ENCODE data around the gene ERO1B. TPM values are rescaled to one million over a fixed set of nuclear protein-coding genes. Genes with fewer than 3 reads are reported as not detected.
"Not testable (repeated sequence)": the region's sequence is repeated elsewhere in the genome, so short reads cannot be mapped to it uniquely, and the experiment has no call there.

ERO1B gene, protein sequence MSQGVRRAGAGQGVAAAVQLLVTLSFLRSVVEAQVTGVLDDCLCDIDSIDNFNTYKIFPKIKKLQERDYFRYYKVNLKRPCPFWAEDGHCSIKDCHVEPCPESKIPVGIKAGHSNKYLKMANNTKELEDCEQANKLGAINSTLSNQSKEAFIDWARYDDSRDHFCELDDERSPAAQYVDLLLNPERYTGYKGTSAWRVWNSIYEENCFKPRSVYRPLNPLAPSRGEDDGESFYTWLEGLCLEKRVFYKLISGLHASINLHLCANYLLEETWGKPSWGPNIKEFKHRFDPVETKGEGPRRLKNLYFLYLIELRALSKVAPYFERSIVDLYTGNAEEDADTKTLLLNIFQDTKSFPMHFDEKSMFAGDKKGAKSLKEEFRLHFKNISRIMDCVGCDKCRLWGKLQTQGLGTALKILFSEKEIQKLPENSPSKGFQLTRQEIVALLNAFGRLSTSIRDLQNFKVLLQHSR
- total RNA-seq: 10 to 100 TPM in 3 of 9 donors, 1 to 10 TPM in 6; 6.1 to 11.4 (median 6.9) TPM
- polyA plus RNA-seq: 10 to 100 TPM in 1 of 2 donors, 1 to 10 TPM in 1; 3.6 to 13.9 TPM
- long read RNA-seq, donor 1, partial matches to known transcripts: 0 of 6 reads
- long read RNA-seq, donor 1, other reads (novel, unspliced or antisense): 6 of 6 reads
- long read RNA-seq, donor 2, partial matches to known transcripts: 0 of 8 reads
- long read RNA-seq, donor 2, other reads (novel, unspliced or antisense): 8 of 8 reads
- long read RNA-seq, donor 3, partial matches to known transcripts: 1 of 7 reads
- long read RNA-seq, donor 3, other reads (novel, unspliced or antisense): 6 of 7 reads

GRCh38 chr1:236281654-236282424 lies at the start of gene ERO1B:
TSS of gene ERO1B (minus strand) at chr1:236281958. CDS start at chr1:236281783, 175 bp downstream.
- peak within 1 kb of the TSS; percentile 43 to 91 (median 85) for H3K27ac ChIP-seq
- peak within 1 kb of the TSS; percentile 80 to 100 (median 94) for H3K4me3 ChIP-seq
- WGBS, 4 donors: 0 to 2% (median 0%) methylated on average over 5 to 81 of the region's 81 CpGs
- H3K4me1 ChIP-seq: peaks cover 0 to 18% (median 6%) of the 10 kb centered on the region in 12 donors
- peak in 2 of 12 donors; percentile 8 to 27 for TF ChIP-seq CTCF (IDR thresholded peaks at IDR 0.05)
- peak; percentile 88 to 99 for TF ChIP-seq POLR2A (IDR thresholded peaks at IDR 0.05)
- H3K27me3 ChIP-seq: peaks cover 0 to 6% (median 0%) of the 10 kb centered on the region in 9 donors
- intact Hi-C loops (cut with DNase I): loop anchor here in 6 of 10 donors (2.0 to 10.0 kb wide), 9 partner anchors 137 to 777 kb away; partner anchors contain the start of genes GPR137B (in 2 of the 6), B3GALNT2 (in 1 of the 6), LGALS8 (in 1 of the 6) and MTR (in 1 of the 6)
- no peaks in the 10 kb centered on the region for H3K36me3 ChIP-seq
- H3K9me3 ChIP-seq: no peaks in the 10 kb centered on the region
- ATAC-seq: peak; percentile 98 to 100 (median 100)
- DNase-seq: peak; percentile 97 to 99 (median 98)

DNA sequence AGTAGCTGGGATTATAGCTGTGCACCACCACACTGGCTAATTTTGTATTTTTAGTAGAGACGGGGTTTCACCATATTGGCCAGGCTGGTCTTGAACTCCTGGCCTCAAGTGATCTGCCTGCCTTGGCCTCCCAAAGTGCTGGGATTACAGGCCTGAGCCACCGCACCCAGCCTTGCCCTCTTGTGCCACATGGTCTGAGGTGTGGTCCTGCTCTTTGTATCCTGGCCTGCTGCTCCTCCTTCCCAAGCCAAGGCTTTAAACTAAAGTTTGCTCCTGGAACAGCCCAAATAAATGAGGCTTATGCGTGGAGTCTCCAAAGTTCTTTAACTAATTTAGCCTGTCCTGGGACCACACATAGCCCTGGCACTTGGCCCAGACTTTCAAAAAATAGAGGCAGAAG lies 49.7 kb upstream of the ERO1B start:
- ATAC-seq; H3K36me3 ChIP-seq; H3K27me3 ChIP-seq; H3K27ac ChIP-seq; DNase-seq; H3K9me3 ChIP-seq; H3K4me3 ChIP-seq; intact Hi-C loops (cut with DNase I); H3K4me1 ChIP-seq: not testable (repeated sequence)
- WGBS, 4 donors: 86 to 92% (median 88%) methylated on average over 2 to 3 of the region's 3 CpGs

DNA sequence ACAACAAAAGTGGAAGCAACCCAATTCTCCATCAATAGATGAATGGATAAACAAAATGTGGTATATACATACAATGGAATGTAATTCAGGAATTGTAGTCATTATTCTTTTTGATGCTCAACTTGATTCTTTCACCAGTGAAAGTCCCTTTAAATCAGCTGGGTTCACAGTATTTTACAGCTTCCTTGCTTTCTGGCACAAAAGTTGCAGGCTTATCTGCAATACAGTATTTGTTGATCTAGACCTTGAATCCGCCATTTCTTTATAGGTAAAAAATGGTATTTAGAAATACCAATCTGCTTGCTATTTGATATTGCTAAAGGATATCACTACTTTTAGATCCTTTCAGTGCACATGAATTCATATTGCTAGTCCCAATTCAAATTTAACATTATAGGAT lies 44.7 kb upstream of the ERO1B start:
- TF ChIP-seq POLR2A (IDR thresholded peaks at IDR 0.05) (no peak), CTCF (IDR thresholded peaks at IDR 0.05) (no peak)

GRCh38 chr1:236325567-236325966 lies 43.8 kb upstream of the ERO1B start:
- Histone ChIP-seq H3K4me3 (no peak overlapping the region), H3K4me1 (no peaks in the 10 kb centered on the region), H3K36me3 (no peaks in the 10 kb centered on the region), H3K9me3 (peaks cover 0 to 37% (median 22%) of the 10 kb centered on the region in 12 donors), H3K27ac (no peak overlapping the region), H3K27me3 (no peaks in the 10 kb centered on the region)
- ATAC-seq: no peak
- WGBS, 4 donors: 89 to 98% (median 91%) methylated on average over 2 of the region's 2 CpGs
- TF ChIP-seq POLR2A (IDR thresholded peaks at IDR 0.05) (no peak), CTCF (IDR thresholded peaks at IDR 0.05) (no peak)
- intact Hi-C loops (cut with DNase I): no loop called here
- no peak for DNase-seq

More for the DNA sequence above, 44.7 kb upstream of the ERO1B start:
- Histone ChIP-seq H3K9me3 (peaks cover 0 to 31% (median 21%) of the 10 kb centered on the region in 12 donors), H3K4me3 (no peak overlapping the region), H3K27ac (no peak overlapping the region), H3K27me3 (no peaks in the 10 kb centered on the region), H3K4me1 (no peaks in the 10 kb centered on the region), H3K36me3 (no peaks in the 10 kb centered on the region)
- no peak for ATAC-seq
- DNase-seq: no peak
- WGBS, 4 donors: 0 to 54% (median 24%) methylated on average over 1 of the region's 1 CpG
- intact Hi-C loops (cut with DNase I): no loop called here
